ENCODE results near the gene E2F3. TPM values are rescaled to one million over a fixed set of nuclear protein-coding genes. Genes with fewer than 3 reads are reported as not detected.
"Not testable (repeated sequence)": the region's sequence is repeated elsewhere in the genome, so short reads cannot be mapped to it uniquely, and the experiment has no call there.

E2F3 gene
- total RNA-seq, 4 donors from 2014 or later = 5.8 to 10.7 (median 9.1) TPM

- ATAC-seq (ENCODE audit: low FRiP score) = no peak
- no peak for DNase-seq (ENCODE audit: low spot score)
- TF ChIP-seq CTCF (IDR thresholded peaks at IDR 0.05) = no peak
Observed at GRCh38 chr6:20511852-20512251, 110.2 kb downstream of the E2F3 start.

- ATAC-seq (ENCODE audit: low FRiP score); DNase-seq (ENCODE audit: low spot score): not testable (repeated sequence)
Observed at GRCh38 chr6:20525208-20525607, 123.5 kb downstream of the E2F3 start.

GRCh38 chr6:20529086-20529448, 127.4 kb downstream of the E2F3 start:
- not testable (repeated sequence) for ATAC-seq (ENCODE audit: low FRiP score); DNase-seq (ENCODE audit: low spot score)

- DNase-seq (ENCODE audit: low spot score) = no peak
Observed at GRCh38 chr6:20532881-20533280, 131.2 kb downstream of the E2F3 start.

GRCh38 chr6:20533746-20534294, 132.1 kb downstream of the E2F3 start:
- DNase-seq (ENCODE audit: low spot score) (no peak), ATAC-seq (ENCODE audit: low FRiP score) (no peak)
- no peak for TF ChIP-seq CTCF (IDR thresholded peaks at IDR 0.05)

More at GRCh38 chr6:20532881-20533280, 131.2 kb downstream of the E2F3 start:
- no peak for TF ChIP-seq CTCF (IDR thresholded peaks at IDR 0.05)
- ATAC-seq (ENCODE audit: low FRiP score) = no peak

- ATAC-seq (ENCODE audit: low FRiP score) = peak; percentile 87
- TF ChIP-seq CTCF (IDR thresholded peaks at IDR 0.05) = no peak
- DNase-seq (ENCODE audit: low spot score) = peak; percentile 76
Observed at GRCh38 chr6:20534295-20535262, 132.9 kb downstream of the E2F3 start, which contains the start of gene CDKAL1. CDKAL1 (plus strand) TSS chr6:20534457; CDS start chr6:20546351, 11,894 bp downstream.

GRCh38 chr6:20538131-20538662, 136.5 kb downstream of the E2F3 start:
- DNase-seq (ENCODE audit: low spot score) = no peak
- no peak for TF ChIP-seq CTCF (IDR thresholded peaks at IDR 0.05)
- no peak for ATAC-seq (ENCODE audit: low FRiP score)

Measured in omental fat pad (tissue), 4 donors.